ENCODE measurements around the gene TTC34.

Gene TTC34

DNA sequence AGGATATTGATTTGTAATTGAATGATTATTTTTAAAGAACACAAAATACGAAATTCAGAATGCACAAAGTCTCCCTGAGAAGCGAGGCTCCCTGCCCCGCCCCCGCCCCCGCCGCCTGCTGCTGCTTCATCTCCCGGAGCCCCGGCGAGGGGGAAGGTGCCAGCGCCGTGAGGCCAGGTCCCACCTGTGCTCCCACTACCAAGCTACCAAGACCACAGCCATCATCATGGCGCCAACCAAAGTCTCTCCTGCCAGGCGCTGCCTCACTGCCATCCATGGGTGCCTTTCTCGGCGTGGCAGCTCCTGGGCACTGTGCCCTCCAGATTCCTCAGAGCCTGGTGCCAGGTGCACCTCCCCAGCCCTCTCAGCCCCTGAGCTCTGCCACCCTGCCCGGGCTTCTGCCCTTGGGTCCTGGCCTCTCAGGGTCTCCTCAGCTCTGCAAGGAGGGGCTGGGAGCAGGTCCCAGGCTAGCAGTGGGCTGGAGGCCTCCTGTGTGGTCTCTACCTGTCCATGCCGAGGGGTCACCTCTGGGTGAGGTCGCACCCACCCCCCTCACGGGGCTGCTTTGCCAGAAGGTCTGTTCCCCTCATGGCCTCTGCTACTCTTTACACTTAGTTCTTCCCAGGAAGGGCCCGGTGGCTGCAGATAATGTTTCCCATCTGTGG is 29.4 kb upstream of the TTC34 start:
- no peak for DNase-seq (ENCODE audit: low spot score)

DNA sequence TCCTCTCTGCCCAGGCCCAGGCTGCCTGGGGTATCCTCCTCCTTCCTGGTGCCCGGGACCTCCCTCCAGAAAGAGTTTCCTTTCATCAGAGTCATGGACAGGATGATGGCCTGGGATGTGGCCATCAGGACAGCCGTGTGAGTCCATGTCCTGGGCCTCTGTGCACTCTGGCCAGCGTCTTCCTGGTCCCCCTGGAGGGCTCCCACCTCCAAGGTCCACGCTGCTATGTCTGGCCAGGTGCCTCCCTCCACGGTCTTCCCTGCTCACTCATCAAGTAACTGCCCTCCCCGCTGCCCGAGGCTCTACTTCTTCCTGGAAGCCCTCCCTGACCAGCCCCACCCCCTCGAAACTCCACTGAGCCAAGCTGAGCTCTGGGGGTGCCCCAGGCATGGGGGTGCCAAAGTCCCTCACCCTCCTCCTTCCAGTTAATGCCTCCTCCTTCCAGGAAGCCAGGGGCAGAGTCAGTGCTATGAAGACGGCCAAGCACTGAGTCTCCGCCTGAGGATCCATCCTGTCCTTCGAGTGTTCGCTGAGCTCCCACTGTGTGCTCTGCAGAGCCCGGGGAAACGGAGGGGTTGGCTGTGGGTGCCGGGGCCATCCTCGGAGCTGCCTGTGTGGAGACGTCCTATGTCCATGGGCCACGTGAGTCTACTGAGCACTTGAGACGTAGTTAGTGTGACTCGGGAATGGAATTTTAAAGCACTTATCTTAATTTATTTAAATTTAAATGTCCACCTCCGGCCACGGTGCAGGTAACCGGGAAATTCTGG is 28.5 kb upstream of the TTC34 start:
- DNase-seq (ENCODE audit: low spot score), result no peak

DNA sequence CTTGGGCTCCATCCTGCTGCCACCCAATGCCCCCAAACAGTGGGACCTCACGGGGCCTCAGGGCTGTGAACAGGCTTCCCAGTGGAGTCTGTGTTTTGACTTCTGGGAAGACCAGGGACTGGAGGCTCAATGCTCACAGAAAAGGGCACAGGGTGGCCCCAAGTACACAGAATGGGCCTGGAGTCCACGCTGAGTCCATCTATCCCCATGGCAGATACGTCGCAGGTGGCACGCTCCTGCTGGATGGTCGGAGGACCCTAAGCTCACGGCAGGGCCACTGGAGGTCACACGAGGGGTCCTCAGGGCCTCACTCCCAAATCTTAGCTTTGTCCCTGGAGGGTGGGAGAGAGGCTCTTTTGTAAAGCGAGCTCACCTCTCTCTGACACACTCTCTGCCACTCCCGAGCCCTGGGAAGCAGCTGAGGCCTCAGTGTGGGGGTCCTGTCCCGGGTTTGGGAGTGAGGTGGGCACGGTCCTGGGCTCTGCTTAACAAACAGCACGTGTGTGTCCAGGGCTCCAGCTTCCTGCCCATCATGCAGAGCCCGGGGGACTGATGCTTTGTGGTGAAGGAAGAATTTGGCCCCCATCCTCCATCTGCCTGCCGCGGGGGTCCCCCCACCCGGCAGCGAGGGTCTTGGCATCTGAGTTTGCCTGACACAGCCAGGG is 27.2 kb upstream of the TTC34 start:
- no peak for DNase-seq (ENCODE audit: low spot score)

- DNase-seq (ENCODE audit: low spot score), result no peak
Measured at GRCh38 chr1:2826736-2827292, 25.3 kb upstream of the TTC34 start.

- no peak for DNase-seq (ENCODE audit: low spot score)
Measured at GRCh38 chr1:2826316-2826715, 24.8 kb upstream of the TTC34 start.

GRCh38 chr1:2825487-2826189 is 24.1 kb upstream of the TTC34 start:
- DNase-seq (ENCODE audit: low spot score), result no peak

- no peak for DNase-seq (ENCODE audit: low spot score)
Measured at GRCh38 chr1:2824999-2825398, 23.5 kb upstream of the TTC34 start.

DNA sequence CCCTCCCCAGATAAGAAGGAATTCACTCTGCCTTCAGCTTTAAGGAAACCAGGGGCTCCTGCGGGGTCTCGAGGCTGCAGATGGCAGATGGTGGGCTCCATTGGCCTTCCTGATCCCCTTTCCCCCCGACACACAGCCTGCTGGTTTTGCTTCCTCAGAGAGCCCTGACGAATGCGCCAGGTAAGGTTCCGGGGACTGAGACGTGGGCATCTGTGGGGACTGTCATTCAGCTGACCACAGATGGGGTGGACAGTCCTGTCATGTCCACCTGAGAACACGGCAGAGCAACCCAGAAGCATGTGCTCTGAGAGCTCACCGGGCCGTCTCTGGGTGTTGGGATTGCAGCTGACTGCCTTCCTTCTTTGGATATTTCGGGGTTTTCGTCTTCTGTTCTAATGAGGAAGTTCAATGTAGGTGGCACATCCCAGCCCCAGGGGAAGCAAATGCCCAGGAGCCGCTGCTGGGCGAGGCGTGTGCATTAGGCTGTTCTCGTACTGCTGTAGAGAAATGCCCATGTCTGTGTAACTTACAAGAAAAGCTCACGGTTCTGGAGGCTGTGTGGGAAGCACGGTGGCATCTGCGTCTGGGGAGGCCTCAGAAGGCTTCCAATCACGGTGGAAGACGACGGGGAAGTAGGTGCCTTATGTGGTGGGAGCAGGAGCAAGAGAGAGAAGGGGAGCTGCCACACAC is 22.6 kb upstream of the TTC34 start:
- DNase-seq (ENCODE audit: low spot score), result no peak

DNA sequence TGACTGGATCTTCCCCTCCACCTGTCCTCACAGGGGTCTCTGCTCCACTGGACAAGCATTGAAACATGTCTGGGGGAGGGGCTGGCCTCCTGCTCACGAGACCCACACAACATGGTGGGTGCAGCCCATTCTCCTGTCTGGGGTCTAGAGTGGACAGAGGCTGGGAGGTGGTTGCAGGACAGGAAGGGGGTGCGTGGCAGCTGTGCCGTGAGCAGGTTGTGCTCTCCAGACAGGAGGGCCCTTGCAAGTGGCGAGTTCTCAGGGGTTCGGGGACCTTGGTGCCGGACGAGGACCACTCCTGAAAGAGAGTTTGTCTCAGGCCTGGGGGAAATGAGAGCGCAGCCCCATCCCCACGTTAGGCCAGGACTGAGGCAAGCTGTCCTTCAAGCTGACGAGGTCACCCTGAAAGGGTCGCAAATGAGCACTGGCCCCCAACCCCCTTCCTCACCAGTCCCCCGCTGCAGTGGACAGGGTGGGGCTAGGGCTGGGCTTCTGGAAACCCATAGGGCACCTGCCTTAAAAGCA is 21.2 kb upstream of the TTC34 start:
- DNase-seq (ENCODE audit: low spot score), result no peak

GRCh38 chr1:2821966-2822620 is 20.6 kb upstream of the TTC34 start:
- no peak for DNase-seq (ENCODE audit: low spot score)

GRCh38 chr1:2821373-2821955 is 20.0 kb upstream of the TTC34 start:
- no peak for DNase-seq (ENCODE audit: low spot score)

DNA sequence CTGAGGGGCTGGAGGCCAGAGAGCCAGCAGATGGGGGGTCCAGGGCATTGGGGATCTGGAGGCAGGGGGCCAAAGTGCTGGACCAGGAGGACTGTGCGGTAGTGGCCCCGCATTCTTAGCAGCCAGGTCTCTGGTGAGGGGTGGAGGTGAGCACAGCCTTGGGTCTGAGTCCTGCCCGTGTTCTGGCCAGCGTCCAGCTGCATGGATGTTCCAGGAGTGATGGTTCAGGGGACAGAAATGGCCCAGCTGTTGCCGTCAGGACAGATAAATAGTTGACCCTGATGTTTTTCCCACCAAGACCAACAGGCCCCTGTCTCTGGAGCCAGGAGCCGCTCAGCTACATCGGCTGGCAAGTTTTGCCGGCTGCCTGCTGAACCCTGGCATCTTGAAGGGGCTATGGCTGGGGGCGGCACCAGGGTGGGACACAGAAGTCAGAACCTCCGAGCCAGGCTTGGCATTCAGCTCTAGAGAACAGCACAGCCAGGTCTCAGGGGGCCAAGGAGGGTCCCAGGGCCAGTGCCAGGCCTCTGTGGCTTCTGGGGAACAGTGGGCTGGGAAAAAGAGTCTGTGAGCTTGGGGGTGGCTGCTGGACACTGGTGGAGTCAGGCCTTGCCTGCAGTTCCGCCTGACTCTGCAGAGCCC is 19.4 kb upstream of the TTC34 start:
- no peak for DNase-seq (ENCODE audit: low spot score)

- no peak for DNase-seq (ENCODE audit: low spot score)
Measured at GRCh38 chr1:2819831-2820730, 18.6 kb upstream of the TTC34 start.

DNA sequence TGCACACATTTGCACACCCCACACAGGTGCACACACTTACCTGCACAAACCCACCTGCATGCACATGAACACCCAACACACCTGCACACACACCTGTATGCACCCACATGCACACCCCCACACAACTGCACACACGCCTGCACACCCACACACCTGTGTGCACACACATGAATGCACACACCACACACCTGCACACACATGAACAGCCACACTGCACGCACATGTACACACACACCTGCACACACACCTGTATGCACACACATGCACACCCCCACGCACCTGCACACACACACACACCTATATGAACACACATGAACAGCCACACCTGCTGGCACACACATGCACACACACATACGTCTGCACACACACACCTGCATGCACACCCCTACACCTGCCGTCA is 17.9 kb upstream of the TTC34 start:
- DNase-seq (ENCODE audit: low spot score), result no peak

DNA sequence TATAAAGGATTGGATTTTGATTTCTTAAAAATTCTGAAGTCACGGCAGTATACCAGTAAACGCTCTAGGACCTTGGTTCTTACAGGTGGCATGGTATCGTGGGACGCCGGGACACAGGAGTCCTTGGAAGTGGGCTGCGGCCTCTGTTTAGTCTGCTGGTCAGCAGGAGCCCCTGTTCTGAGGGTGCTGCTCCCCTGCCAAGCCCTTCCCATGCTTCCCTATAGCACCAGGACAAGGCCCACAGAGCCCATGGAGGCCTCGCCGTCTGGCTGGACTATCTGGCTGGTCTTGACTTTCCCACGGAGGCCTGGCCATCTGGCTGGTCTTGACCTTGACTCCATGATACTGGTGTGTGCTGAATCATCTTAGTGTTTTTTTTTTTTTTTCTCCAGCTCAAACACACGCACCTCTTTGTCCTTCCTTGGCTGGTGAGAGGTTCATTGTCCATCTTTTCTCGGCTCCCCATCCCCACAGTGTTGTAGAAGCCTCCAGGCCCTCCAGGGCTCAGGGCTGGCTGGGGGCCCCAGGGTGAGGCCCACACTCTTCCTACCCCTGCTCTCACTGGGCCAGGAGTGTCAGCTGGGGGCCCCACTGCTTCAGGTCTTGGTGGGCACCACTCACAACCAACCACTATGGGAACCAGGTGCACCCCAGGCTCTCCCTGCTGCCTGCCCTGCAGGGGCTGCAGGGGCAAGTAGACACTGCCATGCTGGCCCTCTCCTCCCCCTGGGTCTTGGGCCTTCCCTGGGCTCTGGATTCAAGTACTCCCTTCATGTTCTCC is 16.5 kb upstream of the TTC34 start:
- DNase-seq (ENCODE audit: low spot score), result no peak

DNA sequence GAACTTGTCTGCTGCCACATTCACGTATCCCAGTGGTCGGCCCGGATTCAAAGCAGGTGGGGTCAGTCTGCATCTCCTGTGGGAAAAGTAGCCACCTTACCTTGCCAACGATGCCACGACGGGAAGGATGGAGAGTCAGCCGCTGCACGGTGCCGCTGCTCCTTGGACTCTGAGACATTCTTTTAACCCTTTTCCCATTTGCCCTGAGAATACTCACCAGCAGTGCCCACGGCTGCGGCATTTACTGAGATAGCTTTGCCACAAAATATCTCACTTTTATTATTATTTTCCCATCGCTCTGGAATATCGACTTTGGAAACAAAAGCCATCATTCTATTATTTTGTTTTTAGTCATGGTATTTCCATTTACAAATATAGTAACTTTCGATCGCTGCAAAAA is 15.3 kb upstream of the TTC34 start:
- no peak for DNase-seq (ENCODE audit: low spot score)

- no peak for DNase-seq (ENCODE audit: low spot score)
Measured at GRCh38 chr1:2815551-2815950, 14.1 kb upstream of the TTC34 start.

DNA sequence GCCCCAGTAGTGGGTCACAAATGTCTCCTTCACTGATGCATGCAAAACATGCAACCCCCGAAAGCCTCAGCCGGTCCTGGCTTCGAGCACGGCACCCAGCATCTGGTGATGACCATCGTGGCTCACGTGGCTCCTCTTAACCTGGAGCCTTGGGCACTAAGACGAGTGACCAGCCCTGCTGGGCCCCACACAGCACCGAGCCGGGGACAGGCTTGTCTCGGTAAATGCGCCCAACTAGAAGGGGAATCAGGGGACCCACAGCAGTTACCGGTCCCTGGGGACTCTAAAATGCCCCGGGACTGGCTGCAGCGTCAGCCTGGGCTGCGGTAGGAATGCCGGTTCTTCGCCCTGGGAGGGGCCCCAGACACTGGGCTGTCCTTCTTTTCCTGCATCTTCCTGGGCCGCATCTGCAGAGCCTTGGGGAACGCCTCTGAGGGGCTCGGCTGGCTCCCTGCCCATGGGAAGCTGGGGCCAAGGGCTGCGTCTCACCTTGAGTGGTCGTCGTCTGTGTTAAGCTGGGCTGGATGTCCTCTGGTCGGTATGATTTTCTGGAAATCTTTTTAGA is 13.1 kb upstream of the TTC34 start:
- DNase-seq (ENCODE audit: low spot score), result no peak

Data from ecto neural progenitor cell (in vitro differentiated cells).